Gastrocnemius medialis (tissue), 4 donors: ENCODE data around the gene ROR1. TPM values are rescaled to one million over a fixed set of nuclear protein-coding genes. Genes with fewer than 3 reads are reported as not detected.

Source experiments
- ATAC-seq, 2 donors: fragments of 150-250 bp; one replicate each; pipeline ENCODE4 v1.9.1; 2016
- DNase-seq, 2 donors: peaks; one replicate each; pipeline ENCODE4 v3.0.0-alpha.2; 2019
- H3K27ac ChIP-seq, 4 donors: fragments of 200-600 bp; sonication (generic); 1 replicate in 1 of 4; 2 replicates in 3 of 4; pipeline ENCODE4 v1.5.1; 2016 to 2018; ENCODE audit warnings: mild to moderate bottlenecking in 2 of 4, moderate library complexity in 1 of 4
- H3K27me3 ChIP-seq, 3 donors: fragments of 200-600 bp; sonication (generic) in 2 of 3; 1 replicate in 1 of 3; 2 replicates in 2 of 3; pipeline versions ENCODE4 v1.5.1 to v1.6.0; 2016 to 2019; ENCODE audit warnings: mild to moderate bottlenecking in 1 of 3, moderate library complexity in 1 of 3
- H3K36me3 ChIP-seq, 2 donors: fragments of 200-600 bp; sonication (generic) in 1 of 2; one replicate each; pipeline ENCODE4 v1.5.1; 2017 to 2018
- H3K4me1 ChIP-seq, 2 donors: fragments of 200-600 bp; sonication (generic) in 1 of 2; one replicate each; pipeline ENCODE4 v1.5.1; 2016 to 2017; ENCODE audit warnings: mild to moderate bottlenecking in 2 of 2
- H3K4me3 ChIP-seq, 4 donors: fragments of 200-600 bp; sonication (generic) in 3 of 4; 1 replicate in 1 of 4; 2 replicates in 3 of 4; pipeline ENCODE4 v1.5.1; 2016 to 2019; ENCODE audit warnings: mild to moderate bottlenecking in 2 of 4
- H3K9me3 ChIP-seq, 3 donors: fragments of 200-600 bp; sonication (generic) in 2 of 3; 1 replicate in 1 of 3; 2 replicates in 2 of 3; pipeline ENCODE4 v1.5.1; 2016 to 2019
- POLR2A ChIP-seq, 2 donors: fragments of 450-650 bp; IDR thresholded peaks; one replicate each; pipeline ENCODE4 v1.6.1; 2017; ENCODE audit warnings: antibody characterized with exemption in 2 of 2, mild to moderate bottlenecking in 2 of 2, moderate library complexity in 2 of 2
- in situ Hi-C, 4 donors: fragments of 200-750 bp; cut with MboI; loops; one replicate each; pipeline versions ENCODE4 v1.15.0 to v1.8.0; 2017; ENCODE audit warnings: low sequenced_read_pairs in 4 of 4
- intact Hi-C: fragments of 100-400 bp; cut with DNase I; formaldehyde crosslinking; loops from one replicate; pipeline ENCODE4 v1.15.1; 2023; ENCODE audit warnings: low total_unique reads
- total RNA-seq, 4 donors: library from RNA; depleted of rRNA; stranded (reverse); fragments of >200 nt; gene quantifications; one replicate each; pipeline versions ENCODE4 v1.1.0 to v1.2.3, GENCODE V29; 2016
- TF ChIP-seq, protein P1 (sequence below), 5 experiments: fragments of 450-650 bp in 3 of 5; fragments of 200-600 bp in 2 of 5; sonication (generic) in 2 of 5; IDR thresholded peaks in 4 of 5; conservative IDR thresholded peaks in 1 of 5; 1 replicate in 4 of 5; 2 replicates in 1 of 5; pipeline ENCODE4 v1.5.1; 2016 to 2019; ENCODE audit warnings: antibody characterized with exemption in 5 of 5, mild to moderate bottlenecking in 3 of 5, moderate library complexity in 3 of 5

ROR1 gene
- total RNA-seq, 4 donors from 2014 or later = 2.5 to 4.3 (median 3.6) TPM

DNA sequence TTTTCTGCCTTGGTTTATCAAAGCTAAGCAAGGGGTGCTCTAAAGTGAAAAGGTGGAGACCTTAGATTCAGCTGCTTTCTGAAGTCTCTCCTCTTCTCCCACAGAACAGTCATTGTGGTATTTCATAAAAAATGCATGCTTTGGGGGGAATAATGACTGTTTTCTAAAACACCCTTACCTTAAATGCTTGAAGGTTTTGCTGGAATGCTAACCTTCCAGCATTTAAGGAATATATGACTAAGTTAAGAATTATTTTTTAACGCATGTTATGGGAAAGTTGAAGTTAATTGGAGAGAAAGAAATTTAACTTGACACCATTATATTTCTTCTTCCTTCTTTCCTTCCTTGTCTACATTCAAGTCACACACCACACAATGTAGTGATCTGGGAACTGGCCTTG lies 162.5 kb downstream of the ROR1 start:
- no peak for ATAC-seq
- Histone ChIP-seq H3K4me3 (no peak overlapping the region), H3K27me3 (no peaks in the 10 kb centered on the region), H3K4me1 (peaks cover 10 to 20% of the 10 kb centered on the region in 2 donors), H3K9me3 (no peaks in the 10 kb centered on the region), H3K36me3 (no peaks in the 10 kb centered on the region), H3K27ac (no peak overlapping the region)
- DNase-seq = no peak
- TF ChIP-seq, protein P1, sequence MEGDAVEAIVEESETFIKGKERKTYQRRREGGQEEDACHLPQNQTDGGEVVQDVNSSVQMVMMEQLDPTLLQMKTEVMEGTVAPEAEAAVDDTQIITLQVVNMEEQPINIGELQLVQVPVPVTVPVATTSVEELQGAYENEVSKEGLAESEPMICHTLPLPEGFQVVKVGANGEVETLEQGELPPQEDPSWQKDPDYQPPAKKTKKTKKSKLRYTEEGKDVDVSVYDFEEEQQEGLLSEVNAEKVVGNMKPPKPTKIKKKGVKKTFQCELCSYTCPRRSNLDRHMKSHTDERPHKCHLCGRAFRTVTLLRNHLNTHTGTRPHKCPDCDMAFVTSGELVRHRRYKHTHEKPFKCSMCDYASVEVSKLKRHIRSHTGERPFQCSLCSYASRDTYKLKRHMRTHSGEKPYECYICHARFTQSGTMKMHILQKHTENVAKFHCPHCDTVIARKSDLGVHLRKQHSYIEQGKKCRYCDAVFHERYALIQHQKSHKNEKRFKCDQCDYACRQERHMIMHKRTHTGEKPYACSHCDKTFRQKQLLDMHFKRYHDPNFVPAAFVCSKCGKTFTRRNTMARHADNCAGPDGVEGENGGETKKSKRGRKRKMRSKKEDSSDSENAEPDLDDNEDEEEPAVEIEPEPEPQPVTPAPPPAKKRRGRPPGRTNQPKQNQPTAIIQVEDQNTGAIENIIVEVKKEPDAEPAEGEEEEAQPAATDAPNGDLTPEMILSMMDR (IDR thresholded peaks at IDR 0.05 in 4 of 5, conservative IDR thresholded peaks at IDR 0.05 in 1 of 5) = no peak
- no peak for TF ChIP-seq POLR2A (IDR thresholded peaks at IDR 0.05)
- in situ Hi-C loops = loop anchor here in 3 of 4 donors (10.0 to 25.0 kb wide), 2 partner anchors 199 to 201 kb away; no protein-coding TSS in a partner anchor
- intact Hi-C loops = no loop called here

DNA sequence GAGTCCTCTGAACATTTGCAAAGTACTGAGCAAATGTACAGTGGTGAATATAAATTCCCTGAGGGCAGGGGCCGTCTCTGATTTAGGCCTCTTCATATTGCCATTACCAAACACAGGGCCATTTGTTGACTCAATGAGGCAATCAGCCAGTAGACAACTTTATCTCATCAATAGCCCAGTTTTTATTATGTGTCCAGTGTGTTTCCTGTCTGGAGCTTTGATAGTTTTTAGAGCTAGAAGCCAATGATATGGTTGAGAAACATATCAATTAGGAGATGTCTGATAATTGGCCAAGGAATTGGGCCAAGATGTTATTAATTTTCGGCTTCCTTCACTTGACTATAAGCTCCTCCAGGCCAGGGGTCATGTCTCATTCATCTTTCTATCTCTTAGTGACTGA lies 163.0 kb downstream of the ROR1 start:
- no peak for DNase-seq
- TF ChIP-seq POLR2A (IDR thresholded peaks at IDR 0.05) = no peak
- Histone ChIP-seq H3K4me1 (peaks cover 10 to 16% of the 10 kb centered on the region in 2 donors), H3K27ac (no peak overlapping the region), H3K9me3 (no peaks in the 10 kb centered on the region), H3K36me3 (no peaks in the 10 kb centered on the region), H3K4me3 (no peak overlapping the region), H3K27me3 (no peaks in the 10 kb centered on the region)
- in situ Hi-C loops (loop anchor here in 3 of 4 donors (10.0 to 25.0 kb wide), 2 partner anchors 198 to 200 kb away; no protein-coding TSS in a partner anchor), intact Hi-C loops (no loop called here)
- ATAC-seq = no peak

DNA sequence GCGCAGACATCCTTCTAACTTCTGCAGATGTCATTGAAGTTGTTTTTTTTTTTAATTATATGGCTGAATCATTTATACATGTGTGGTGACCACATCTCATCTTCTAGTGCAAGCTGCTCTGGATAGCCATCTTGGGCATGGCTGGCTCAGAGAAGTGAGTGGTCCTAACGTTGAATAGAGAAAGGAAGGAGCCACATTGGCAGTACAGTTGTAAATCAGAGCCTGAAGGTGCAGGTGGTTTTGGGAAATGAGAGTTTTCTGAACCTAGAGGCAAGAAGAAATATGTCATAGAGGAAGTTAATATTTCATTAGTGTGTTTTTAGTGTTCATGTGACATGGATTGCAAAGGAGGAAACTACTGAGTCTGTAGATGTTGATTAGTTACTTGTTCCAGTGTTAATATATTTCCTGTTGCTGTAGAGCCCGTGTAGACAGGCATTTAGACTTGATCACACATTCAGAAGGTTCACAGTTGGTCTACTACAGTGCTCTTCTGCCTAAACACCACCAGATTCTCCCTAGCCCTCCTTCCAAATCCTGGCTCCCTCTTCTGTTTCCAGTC lies 163.7 kb downstream of the ROR1 start:
- TF ChIP-seq, protein P1 (IDR thresholded peaks at IDR 0.05 in 4 of 5, conservative IDR thresholded peaks at IDR 0.05 in 1 of 5) = no peak
- TF ChIP-seq POLR2A (IDR thresholded peaks at IDR 0.05) = no peak
- Histone ChIP-seq H3K27me3 (no peaks in the 10 kb centered on the region), H3K9me3 (no peaks in the 10 kb centered on the region), H3K4me1 (peaks cover 10 to 15% of the 10 kb centered on the region in 2 donors), H3K36me3 (no peaks in the 10 kb centered on the region), H3K27ac (no peak overlapping the region), H3K4me3 (no peak overlapping the region)
- ATAC-seq (no peak), DNase-seq (no peak)
- in situ Hi-C loops (loop anchor here in 3 of 4 donors (10.0 to 25.0 kb wide), 2 partner anchors 197 to 200 kb away; no protein-coding TSS in a partner anchor), intact Hi-C loops (no loop called here)

DNA sequence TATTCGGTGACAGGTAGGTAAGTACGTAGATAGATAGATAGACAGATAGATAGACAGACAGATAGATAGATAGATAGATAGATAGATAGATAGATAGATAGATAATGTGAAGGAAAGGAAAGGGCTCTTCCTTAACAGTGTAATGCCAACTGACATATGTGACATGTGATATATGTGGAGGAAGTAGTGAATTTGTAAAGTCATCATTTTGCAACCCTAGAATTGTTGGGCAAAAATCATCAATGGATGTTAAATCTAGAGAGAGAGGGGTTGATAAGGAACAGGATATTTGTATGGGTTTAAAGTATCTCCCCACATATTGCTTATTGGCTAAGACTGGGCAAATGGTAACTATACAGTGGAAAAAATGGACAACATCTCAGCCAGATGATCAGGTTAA lies 166.6 kb downstream of the ROR1 start:
- Histone ChIP-seq H3K36me3 (no peaks in the 10 kb centered on the region), H3K4me3 (no peak overlapping the region), H3K27ac (no peak overlapping the region), H3K4me1 (peaks cover 6 to 13% of the 10 kb centered on the region in 2 donors), H3K27me3 (no peaks in the 10 kb centered on the region), H3K9me3 (no peaks in the 10 kb centered on the region)
- in situ Hi-C loops = loop anchor here in 1 of 4 donors (25.0 kb wide), 1 partner anchor 197 kb away; no protein-coding TSS in a partner anchor
- intact Hi-C loops = no loop called here
- no peak for DNase-seq
- TF ChIP-seq, protein P1 (IDR thresholded peaks at IDR 0.05 in 4 of 5, conservative IDR thresholded peaks at IDR 0.05 in 1 of 5) = no peak
- TF ChIP-seq POLR2A (IDR thresholded peaks at IDR 0.05) = no peak
- no peak for ATAC-seq

DNA sequence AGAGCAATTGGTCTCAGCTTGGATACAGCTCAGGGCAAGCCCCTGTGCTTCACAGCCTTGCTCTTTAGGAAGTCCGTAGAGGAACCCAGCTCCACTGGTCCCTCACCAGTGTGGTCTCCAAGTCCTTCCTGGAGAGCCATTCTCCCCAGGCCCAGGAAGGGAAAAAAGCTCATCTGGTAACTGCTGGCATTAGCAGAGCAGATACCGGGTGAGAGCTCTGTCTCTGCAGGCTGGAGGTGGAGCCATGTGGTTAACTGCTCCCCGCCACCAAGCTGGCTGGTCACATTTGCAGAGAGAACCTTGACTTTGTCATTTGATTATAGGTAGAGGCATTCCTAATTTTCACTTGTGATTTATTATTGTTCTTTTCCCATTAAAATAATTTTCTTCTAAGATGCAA lies 169.6 kb downstream of the ROR1 start:
- H3K4me3 ChIP-seq = no peak overlapping the region
- H3K4me1 ChIP-seq = peaks cover 10 to 22% of the 10 kb centered on the region in 2 donors
- no peak for DNase-seq
- H3K9me3 ChIP-seq = no peaks in the 10 kb centered on the region
- ATAC-seq = no peak
- no peaks in the 10 kb centered on the region for H3K36me3 ChIP-seq
- intact Hi-C loops (no loop called here), in situ Hi-C loops (loop anchor here in 1 of 4 donors (25.0 kb wide), 1 partner anchor 194 kb away; no protein-coding TSS in a partner anchor)
- H3K27me3 ChIP-seq = no peaks in the 10 kb centered on the region
- no peak overlapping the region for H3K27ac ChIP-seq
- TF ChIP-seq, protein P1 (IDR thresholded peaks at IDR 0.05 in 4 of 5, conservative IDR thresholded peaks at IDR 0.05 in 1 of 5) = no peak
- no peak for TF ChIP-seq POLR2A (IDR thresholded peaks at IDR 0.05)
